Activated naive CD4-positive, alpha-beta T cell treated with anti-CD3 and anti-CD28 coated beads, Interleukin-2, amount 50 U/mL, for 16 hours (primary cell): ENCODE measurements around the gene HEYL.
A peak's percentile ranks its signal among the peaks of the same experiment; 100 is the strongest.
"Not testable (repeated sequence)": the region's sequence is repeated elsewhere in the genome, so short reads cannot be mapped to it uniquely, and the experiment has no call there.

ENCODE experiments used
- DNase-seq: peaks from one replicate; pipeline ENCODE4 v3.0.0-alpha.2; 2020

Gene HEYL

DNA sequence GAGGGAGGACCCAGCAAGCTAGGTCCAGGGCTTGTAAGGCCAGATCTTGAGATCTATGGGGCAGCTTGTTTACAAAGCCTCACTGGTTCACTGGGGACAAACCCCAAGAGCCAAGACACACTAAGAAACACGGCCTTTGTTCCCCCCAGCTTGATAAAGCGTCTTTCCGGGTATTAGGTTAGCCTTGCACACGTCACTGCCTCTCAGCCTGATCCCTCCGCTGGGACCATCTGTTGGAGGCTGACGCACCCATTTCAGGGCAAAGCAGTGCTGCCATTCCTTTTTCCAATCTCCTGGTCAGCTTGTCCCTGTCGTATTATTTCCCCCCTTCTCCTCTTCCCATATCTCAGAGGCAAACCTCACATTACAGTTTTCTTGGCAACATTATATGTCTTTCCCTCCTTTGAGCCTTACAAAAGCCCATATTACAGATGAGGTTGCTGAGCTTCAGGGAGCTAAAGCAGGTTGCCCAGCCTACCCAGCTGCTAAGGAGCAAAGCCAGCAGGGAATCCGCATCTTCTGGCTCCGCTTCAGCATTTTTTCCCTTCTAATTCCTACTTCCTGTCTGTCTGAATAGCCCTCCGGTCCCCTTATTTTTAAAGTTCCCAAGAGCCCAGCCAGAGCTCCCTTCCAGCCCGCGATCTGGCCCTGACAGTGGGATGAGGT is 4.1 kb downstream of the HEYL start:
- DNase-seq, result no peak

DNA sequence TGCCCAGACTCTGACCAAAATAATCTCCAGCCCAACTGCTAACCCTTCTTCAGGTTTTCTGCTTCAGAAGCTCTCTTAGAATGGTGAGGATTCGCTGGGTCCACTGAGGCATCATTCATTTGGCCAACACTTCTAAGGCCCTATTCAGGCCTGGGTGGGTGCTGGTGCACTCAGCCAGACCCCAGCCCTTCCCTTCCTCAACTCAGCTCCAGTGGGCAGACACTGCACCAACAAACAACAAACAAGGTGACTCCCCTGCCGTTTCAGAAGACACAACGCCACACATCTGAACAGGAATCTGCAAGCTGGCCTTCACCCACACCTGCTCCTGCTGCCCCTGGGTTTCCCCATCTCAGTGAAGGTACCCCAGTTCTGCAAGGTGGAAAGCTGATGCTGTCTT is 6.0 kb downstream of the HEYL start:
- DNase-seq, result no peak

DNA sequence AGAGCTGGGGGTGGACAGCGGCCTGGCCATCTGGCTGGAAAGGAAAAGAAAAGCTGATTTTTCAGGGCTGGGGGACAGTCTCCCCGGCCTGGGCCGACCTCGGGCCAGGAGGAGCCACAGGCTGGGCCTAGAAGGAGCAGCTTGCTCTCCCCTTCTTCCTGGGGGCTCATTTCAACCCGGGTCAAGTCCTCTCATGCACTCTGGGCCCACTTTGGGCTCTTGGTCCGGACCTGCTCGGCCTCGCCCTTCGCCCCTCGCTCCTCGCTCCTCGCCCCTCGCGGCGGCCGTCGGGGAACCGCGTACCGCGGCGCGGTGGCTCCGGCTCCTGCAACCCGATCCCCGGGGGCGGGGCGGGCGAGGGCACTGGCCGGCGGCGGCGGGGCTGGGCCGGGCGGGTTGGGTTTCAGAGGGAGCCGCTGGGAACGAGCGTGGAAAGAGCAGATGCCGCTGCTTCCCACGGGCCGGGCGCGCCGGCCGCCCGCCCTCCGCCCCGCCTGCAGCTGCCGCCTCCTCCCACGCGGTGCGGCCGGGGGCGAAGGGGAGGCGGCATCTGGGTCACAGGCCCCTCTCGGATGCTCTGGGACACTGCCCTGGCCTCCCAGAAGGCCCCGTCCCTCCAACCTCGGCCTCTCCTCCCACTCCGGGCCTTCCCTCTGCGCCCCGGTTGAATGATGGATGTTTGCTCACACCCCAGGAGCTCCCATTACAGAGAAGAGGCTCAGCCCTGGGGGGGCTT is 6.6 kb downstream of the HEYL start:
- no peak for DNase-seq

- DNase-seq, result no peak
Measured at GRCh38 chr1:39632323-39632681, 7.1 kb downstream of the HEYL start.

DNA sequence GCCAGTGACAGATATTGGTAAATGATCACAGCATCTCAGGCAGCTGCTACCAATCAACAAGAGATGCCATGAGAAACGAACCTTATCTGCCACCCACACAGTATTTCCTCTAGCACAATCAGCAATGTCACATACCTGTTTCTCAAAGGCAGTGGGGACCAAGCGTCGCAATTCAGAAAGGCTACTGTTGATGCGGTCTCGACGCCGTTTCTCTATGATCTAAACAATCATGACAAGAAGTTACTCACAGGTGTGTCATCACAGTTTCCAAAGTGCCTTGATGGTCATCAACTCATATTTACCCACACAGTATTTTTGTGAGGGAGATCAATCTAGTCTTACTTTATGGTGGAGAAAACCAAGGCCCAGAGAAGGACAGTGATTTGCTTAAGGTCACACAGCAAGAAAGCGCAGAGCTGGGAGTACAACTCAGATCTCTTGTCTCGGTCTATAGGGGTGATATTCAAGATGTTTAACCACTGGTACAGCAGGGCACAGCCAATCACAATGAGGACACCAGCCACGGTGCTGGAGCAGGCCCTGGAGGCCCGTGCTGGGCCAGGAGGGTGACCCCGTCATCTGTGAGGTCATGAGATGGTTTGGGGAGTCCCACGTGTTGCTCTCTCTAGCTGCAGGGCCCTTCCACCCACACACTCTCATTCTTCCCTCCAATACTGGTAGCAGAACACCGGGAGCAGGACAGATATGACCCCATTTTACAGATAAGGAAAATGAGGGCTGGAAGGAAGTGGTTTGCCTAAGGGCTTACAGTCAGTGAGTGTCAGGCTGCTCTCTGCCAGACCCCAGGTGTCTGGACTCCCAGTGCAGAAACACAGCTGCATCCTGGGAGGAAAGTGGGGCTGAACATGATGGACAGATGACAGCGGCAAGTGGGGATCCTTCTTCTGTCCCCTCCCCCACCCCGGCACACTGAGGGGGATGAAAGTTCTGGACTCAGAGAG is 7.8 kb downstream of the HEYL start:
- no peak for DNase-seq

GRCh38 chr1:39628807-39629350 is 10.6 kb downstream of the HEYL start:
- DNase-seq, result no peak

DNA sequence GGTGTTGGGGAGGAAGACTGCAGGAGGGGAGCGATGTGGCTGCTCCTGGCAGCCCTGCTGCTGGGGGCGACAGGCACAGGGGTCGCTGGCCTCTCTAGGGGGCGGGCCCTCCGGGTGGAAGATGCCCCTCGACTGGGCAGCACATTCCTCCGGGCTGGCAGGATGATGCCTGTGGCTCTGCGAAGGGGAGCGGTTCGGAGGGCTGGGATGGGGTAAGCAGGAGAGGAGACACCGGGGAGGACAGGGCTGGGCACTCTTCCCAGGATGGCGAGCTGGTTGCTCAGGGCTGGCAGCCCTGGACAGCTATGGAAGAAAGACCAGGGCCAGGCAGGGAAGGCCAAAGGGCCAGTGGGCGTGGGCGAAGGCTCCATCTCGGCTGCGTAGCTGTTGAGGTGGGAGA is 12.8 kb downstream of the HEYL start:
- no peak for DNase-seq

GRCh38 chr1:39625462-39626273 is 13.8 kb downstream of the HEYL start:
- no peak for DNase-seq

DNA sequence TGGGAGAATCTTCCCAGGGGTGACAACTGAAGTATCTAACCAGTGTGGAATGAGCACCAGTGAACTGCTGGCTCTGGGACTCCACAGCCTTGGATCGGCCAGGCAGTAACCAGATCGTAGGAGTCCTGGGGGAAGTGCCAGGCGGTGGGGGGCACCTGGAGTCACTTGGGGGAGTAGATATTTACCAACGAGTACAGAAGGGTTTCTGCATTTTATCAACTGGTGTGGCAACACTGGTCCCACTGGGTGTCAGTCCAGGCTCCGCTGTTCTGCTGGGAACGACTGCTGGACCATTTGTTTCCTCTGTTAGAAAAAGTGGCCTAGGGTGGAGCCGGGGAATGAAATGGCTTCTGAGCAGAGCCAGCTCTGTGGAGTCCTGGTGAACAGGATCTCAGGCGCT is 14.4 kb downstream of the HEYL start:
- DNase-seq, result no peak

DNA sequence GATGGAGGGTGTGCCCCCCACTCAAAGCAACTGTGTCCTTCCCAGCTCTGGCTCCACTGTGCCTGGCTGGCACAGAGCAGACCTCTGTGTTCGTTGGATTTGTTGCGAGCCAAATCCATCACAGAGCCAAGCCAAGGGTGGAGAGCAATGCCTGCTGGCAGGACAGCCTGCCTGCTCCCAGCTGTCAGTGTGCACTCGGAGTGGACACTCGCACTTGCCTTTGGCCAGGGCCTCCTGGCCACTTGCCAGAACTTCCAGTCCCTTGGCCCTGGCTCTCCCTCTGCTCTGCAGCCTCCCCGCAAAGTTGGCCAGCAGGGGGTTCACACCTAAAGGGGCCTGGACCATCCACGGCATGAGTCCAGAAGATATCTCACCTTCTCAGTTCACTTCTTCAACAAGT is 16.4 kb downstream of the HEYL start:
- no peak for DNase-seq

DNA sequence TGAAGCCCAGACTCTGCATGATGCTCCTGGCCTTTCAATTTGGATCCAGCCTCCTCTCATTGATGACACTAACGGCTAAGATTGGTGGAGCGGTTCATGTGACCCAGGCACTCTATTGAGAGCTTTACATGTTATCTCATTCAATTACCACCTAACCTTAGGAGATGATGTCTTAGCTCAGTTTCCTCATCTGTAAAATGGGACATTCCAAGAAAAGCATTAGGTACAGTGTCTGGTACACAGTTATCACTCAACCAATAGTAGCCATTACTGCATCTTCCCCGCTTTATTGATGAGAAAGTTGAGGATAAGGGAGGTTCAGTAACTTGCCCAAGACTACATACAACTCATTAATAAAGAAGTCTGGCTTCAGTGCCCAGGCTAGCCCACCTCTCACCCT is 17.0 kb downstream of the HEYL start:
- no peak for DNase-seq

DNA sequence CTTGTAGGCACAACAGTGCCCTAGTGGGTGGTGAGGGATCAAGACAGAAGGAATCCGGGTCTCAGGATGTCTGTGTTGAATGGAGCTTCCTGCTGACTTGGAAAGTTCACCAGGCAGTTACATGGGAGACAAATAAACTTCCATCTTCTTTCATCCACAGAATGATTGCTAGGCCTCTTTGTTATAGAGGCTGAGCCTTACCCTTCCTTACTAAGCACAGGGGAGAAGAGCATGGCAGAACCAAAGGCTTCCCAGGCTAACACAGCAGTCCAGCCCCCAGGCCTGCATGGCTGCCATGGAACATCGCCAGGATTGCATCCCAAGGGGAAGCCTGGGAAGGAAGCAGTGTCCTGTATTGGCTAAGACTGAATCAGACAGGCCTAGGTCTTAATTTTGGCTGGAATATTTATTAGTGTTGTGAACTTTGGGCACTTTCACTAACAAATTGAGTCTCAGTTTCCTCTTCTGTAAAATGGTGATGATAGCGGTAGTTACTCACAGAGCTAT is 18.7 kb downstream of the HEYL start:
- no peak for DNase-seq

DNA sequence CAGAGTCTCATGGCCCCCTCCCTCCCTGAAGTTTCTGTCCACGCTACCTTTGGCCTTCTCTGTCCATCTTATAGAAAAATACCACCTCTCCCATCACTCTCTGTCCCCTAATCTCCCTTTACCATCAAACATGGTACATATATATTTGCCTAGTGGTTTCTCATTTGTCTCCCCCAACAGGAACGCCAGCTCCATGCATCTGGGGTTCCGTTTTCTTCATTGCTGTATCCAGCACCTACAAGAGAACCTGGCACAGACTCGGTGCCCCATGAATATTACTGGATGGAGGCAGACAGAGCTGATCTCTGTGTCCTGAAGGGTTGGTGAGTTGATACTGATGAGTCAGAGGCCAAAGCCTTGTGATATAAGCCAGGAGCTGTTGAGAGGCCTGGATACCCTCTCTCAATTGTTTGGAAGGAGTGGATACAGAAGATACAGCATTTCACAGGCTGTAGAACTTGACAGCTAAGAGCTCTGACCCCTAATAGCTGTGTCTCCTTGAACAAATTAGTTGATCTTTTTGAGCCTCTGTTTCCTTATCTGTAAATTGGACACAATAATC is 21.9 kb downstream of the HEYL start:
- DNase-seq, result no peak

- DNase-seq, result no peak
Measured at GRCh38 chr1:39615086-39615673, 24.3 kb downstream of the HEYL start.

- no peak for DNase-seq
Measured at GRCh38 chr1:39614488-39614887, 25.0 kb downstream of the HEYL start.

DNA sequence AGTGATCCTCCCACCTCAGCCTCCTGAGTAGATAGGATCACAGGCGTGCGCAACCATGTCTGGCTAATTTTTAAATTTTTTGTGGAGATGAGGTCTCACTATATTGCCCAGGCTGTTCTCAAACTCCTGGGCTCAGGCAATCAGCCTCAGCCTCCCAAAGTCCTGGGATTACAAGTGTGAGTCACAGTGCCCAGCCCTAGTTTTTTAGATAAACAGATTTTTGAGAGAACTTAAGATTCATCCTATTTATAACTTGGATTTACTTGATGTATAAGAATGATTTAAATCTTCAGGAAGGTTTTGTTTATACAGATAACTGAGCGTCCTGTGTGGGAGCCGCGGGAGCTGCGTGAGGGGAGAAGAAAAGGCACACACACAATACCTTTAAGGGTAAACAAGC is 26.2 kb downstream of the HEYL start:
- no peak for DNase-seq

- DNase-seq, result peak; percentile 83
Measured at GRCh38 chr1:39609618-39610331, 29.7 kb downstream of the HEYL start.

GRCh38 chr1:39608921-39609320 is 30.5 kb downstream of the HEYL start:
- no peak for DNase-seq

DNA sequence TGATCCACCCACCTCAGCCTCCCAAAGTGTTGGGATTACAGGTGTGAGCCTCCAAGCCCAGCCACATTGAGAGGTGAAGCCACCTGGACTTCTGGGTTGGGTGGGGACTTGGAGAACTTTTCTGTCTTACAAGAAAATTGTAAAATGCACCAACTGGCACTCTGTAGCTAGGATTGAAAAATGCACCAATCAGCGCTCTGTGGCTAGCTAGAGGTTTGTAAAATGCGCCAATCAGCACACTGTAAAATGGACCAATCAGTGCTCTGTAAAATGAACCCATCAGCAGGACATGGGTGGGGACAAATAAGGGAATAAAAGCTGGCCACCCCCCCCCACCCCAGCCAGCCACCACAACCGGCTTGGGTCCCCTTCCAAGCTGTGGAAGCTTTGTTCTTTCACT is 35.8 kb downstream of the HEYL start:
- not testable (repeated sequence) for DNase-seq

DNA sequence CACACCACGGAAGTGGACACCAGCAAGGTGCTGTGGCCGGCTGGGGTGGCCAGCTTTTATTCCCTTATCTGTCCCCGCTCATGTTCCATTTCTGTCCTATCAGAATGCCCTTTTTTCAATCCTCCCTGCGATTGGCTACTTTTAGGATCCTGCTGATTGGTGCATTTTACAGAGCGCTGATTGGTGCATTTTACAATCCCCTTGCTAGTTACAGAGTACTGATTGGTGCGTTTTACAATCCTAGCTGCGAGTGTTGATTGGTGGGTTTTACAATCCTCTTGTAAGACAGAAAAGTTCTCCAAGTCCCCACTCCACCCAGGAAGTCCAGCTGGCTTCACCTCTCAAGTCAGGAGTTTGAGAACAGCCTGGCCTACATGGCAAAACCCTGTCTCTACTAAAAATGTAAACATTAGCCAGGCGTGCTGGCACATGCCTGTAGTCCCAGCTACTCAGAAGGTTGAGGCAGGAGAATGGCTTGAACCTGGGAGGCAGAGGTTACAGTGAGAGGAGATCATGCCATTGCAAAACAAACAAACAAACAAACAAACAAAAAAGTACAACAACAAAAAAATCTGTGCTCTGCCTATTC is 37.7 kb downstream of the HEYL start:
- not testable (repeated sequence) for DNase-seq
